GM06990 (cell line): ENCODE measurements around the gene DNAH5.

Experiments
- DNase-seq: peaks from one replicate; pipeline ENCODE4 v3.0.0-alpha.2; 2011; ENCODE audit not compliant: insufficient read length; ENCODE audit errors: extremely low read depth
- H3K27me3 ChIP-seq: replicated peaks from 2 replicates; pipeline ENCODE4 v1.6.0; 2011; ENCODE audit warnings: low read length; ENCODE audit not compliant: control insufficient read depth, insufficient read depth
- H3K36me3 ChIP-seq: 2 replicates; pipeline ENCODE4 v1.5.1; 2011; ENCODE audit warnings: low read length; ENCODE audit not compliant: control insufficient read depth, insufficient read depth
- H3K4me3 ChIP-seq: replicated peaks from 2 replicates; pipeline ENCODE4 v1.5.1; 2011; ENCODE audit warnings: low read depth, mild to moderate bottlenecking, control low read depth, low read length
- TF ChIP-seq, protein P1 (sequence below): IDR thresholded peaks from 2 replicates; pipeline ENCODE4 v1.5.1; 2011; ENCODE audit warnings: low read length, control low read depth, mild to moderate bottlenecking, inconsistent platforms; ENCODE audit not compliant: insufficient read depth, poor library complexity, severe bottlenecking

Gene DNAH5

DNA sequence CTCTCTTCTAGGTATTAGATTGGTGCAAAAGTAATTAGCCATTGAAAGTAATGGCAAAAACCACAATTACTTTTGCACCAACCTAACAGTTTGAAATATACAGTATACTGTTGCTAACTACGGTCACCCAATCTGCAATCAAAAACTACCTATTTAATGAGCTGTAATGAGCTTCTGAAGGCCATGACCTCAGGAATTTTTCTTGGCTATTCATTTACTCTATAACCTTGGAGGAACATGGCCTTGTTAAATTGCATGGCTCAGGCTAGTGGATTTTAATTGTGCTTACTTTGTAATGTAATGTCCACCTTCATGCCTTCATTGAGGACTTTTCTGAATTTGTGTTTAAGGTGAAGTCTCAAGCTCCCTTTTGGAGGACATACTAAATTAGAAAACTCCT is 24.7 kb downstream of the DNAH5 start:
- H3K36me3 ChIP-seq = no peaks in the 10 kb centered on the region
- no peak for DNase-seq
- TF ChIP-seq, protein P1, sequence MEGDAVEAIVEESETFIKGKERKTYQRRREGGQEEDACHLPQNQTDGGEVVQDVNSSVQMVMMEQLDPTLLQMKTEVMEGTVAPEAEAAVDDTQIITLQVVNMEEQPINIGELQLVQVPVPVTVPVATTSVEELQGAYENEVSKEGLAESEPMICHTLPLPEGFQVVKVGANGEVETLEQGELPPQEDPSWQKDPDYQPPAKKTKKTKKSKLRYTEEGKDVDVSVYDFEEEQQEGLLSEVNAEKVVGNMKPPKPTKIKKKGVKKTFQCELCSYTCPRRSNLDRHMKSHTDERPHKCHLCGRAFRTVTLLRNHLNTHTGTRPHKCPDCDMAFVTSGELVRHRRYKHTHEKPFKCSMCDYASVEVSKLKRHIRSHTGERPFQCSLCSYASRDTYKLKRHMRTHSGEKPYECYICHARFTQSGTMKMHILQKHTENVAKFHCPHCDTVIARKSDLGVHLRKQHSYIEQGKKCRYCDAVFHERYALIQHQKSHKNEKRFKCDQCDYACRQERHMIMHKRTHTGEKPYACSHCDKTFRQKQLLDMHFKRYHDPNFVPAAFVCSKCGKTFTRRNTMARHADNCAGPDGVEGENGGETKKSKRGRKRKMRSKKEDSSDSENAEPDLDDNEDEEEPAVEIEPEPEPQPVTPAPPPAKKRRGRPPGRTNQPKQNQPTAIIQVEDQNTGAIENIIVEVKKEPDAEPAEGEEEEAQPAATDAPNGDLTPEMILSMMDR = no peak
- H3K4me3 ChIP-seq = no peak overlapping the region
- H3K27me3 ChIP-seq = no peaks in the 10 kb centered on the region; the same call in 1 of the 2 replicates

DNA sequence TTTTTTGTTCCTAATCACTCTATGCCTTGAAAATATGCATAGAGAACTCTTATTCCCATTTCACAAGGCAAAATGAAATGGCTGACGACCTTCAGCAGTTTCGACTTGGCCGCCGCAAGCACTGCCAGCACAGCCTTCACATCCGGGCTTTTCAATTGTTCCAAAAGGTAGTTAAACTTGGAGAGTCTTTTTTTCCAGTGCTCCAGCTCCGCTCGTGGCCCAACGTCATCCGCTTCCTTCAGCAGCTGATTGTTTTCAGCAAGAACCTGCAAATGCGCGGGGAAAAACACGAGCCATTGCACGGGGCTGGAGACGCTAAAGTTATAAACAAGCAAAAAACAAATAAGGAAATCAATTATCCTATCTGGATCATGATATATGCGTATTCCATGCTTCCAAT is 25.4 kb downstream of the DNAH5 start:
- Histone ChIP-seq H3K27me3 (no peaks in the 10 kb centered on the region; the same call in 1 of the 2 replicates), H3K36me3 (no peaks in the 10 kb centered on the region), H3K4me3 (no peak overlapping the region)
- TF ChIP-seq, protein P1 = no peak
- no peak for DNase-seq

- DNase-seq = no peak
- TF ChIP-seq, protein P1 = no peak
Measured at GRCh38 chr5:13917061-13917460, 27.4 kb downstream of the DNAH5 start.

GRCh38 chr5:13913962-13914361 is 30.5 kb downstream of the DNAH5 start:
- TF ChIP-seq, protein P1 = no peak
- no peak for DNase-seq
- H3K4me3 ChIP-seq = no peak overlapping the region
- H3K36me3 ChIP-seq = no peaks in the 10 kb centered on the region
- no peaks in the 10 kb centered on the region for H3K27me3 ChIP-seq

More at GRCh38 chr5:13917061-13917460, 27.4 kb downstream of the DNAH5 start:
- H3K36me3 ChIP-seq = no peaks in the 10 kb centered on the region
- no peak overlapping the region for H3K4me3 ChIP-seq
- H3K27me3 ChIP-seq = no peaks in the 10 kb centered on the region; the same call in 1 of the 2 replicates

DNA sequence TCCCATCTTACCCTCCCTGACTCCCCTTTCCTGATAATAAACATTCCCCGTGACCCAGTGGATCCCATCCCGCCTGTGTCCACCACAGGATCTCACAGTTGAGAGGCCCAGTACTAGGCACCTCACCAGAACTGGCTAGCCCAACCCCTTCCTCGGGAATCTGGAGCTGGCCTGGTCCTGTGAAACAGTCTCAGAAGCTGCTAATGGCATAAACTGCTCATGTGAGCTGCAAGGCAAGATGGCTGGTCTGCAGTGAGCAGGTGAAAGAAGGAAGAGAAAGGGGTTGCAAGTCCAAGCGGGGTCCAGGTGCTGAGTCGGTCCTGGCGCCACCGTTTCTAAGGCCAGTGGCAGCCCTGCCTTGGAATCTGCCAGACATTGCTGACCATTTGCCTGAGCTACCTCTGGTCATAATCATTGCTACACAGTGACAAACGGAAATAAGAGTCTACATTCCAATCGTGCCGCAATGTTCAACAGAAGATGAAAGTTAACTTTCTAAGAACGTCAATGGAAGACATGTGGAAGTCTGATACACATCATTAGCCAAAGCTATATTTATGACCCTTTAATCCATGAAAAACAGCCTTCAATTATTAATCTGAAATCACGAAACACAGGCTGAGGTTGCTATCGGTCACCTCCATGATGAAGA is 33.7 kb downstream of the DNAH5 start:
- no peak overlapping the region for H3K4me3 ChIP-seq
- DNase-seq = no peak
- TF ChIP-seq, protein P1 = no peak

More for the DNA sequence above, 33.7 kb downstream of the DNAH5 start:
- no peaks in the 10 kb centered on the region for H3K27me3 ChIP-seq
- H3K36me3 ChIP-seq = no peaks in the 10 kb centered on the region
